ENCODE measurements around the gene GCN1. TPM values are rescaled to one million over a fixed set of nuclear protein-coding genes. Genes with fewer than 3 reads are reported as not detected.
"Not testable (repeated sequence)": the region's sequence is repeated elsewhere in the genome, so short reads cannot be mapped to it uniquely, and the experiment has no call there.

Gene GCN1
- total RNA-seq, 4 donors from 2014 or later = 37.8 to 115 (median 50.8) TPM

DNA sequence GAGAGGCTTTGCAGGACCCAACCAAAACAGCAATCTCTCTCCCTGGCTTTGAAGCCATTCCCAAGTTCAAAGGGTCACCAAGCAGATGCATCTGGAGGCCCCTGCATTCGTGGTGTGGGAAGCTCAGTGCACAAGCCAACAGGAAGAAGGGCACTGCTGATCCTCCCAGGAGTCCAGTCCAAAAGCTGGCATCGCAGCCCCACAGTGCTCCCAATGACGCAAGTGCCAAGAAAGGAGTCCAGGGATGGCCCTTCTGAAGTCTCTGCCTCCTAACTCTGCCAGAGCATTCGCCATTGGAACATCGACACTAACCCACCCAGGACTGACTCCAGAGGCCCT, 45.9 kb upstream of the GCN1 start:
- no peak for DNase-seq (ENCODE audit: low spot score in 2 of 2)
- H3K4me3 ChIP-seq (ENCODE audit: low read depth, poor library complexity, severe bottlenecking) = no peak overlapping the region
- intact Hi-C loops (cut with DNase I; ENCODE audit: low total_unique reads) = no loop called here
- TF ChIP-seq POLR2A (IDR thresholded peaks at IDR 0.05) = no peak
- TF ChIP-seq, protein P1, sequence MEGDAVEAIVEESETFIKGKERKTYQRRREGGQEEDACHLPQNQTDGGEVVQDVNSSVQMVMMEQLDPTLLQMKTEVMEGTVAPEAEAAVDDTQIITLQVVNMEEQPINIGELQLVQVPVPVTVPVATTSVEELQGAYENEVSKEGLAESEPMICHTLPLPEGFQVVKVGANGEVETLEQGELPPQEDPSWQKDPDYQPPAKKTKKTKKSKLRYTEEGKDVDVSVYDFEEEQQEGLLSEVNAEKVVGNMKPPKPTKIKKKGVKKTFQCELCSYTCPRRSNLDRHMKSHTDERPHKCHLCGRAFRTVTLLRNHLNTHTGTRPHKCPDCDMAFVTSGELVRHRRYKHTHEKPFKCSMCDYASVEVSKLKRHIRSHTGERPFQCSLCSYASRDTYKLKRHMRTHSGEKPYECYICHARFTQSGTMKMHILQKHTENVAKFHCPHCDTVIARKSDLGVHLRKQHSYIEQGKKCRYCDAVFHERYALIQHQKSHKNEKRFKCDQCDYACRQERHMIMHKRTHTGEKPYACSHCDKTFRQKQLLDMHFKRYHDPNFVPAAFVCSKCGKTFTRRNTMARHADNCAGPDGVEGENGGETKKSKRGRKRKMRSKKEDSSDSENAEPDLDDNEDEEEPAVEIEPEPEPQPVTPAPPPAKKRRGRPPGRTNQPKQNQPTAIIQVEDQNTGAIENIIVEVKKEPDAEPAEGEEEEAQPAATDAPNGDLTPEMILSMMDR (IDR thresholded peaks at IDR 0.05) = no peak
- 56 to 62% methylated on average over 5 of the region's 5 CpGs for WGBS, 2 donors

DNA sequence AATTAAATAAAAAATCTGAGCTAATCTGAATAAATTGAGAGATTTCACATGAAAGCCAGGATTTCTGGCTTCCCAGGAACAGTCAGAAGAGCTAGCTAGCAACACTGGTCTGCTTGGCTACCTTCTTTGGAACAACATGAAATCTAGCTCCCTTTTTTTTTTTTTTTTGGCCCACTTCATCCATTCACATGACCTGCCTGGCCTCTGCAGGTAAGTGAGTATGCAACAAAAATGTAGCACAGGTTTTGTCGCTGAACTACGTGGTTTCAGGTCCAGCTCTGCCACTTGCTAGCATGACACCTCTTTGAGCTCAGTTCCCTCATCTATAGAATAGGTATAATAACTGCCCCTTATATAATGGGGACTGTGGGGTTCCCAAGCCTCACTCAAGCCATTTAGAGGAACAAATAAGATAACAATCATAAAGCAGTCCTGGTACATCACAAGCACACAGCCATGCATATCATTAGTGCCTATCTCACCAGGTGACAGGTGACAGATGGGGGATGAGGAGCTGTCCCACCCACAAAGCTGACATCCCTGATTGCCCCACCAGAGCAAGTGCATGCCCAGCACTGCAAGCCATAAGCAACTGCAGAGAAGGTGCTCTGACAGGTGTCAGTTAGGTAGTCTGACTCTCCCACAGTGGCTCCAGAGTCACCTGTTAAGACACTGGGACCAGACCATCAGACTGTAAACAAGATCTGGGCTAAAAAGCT, 45.4 kb upstream of the GCN1 start:
- intact Hi-C loops (cut with DNase I; ENCODE audit: low total_unique reads) = no loop called here
- WGBS, 2 donors = 82 to 93% methylated on average over 2 of the region's 2 CpGs

DNA sequence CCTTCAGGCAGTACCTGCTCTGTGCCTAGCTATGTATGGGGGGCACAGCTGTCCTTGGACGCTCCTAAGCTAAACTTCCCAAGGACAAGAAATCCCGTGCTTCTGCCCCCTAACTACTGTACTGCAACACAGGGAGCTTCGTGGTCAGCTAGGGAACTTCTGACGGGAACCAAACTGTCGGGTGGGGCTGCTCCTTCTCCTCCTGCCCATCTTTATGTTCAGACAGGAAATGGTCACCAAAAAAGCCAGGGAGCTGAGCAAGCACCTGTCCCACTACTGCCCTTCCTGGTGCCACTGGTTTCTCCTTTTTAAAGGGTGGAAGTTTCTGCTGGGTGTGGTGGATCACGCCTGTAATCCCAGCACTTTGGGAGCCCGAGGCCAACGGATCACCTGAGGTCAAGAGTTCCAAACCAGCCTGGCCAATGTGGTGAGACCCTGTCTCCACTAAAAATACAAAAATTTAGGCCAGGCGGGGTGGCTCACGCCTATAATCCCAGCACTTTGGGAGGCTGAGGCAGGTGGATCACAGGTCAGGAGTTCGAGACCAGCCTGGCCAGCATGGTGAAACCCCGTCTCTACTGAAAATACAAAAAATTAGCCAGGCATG, 44.4 kb upstream of the GCN1 start:
- no peak for TF ChIP-seq POLR2A (IDR thresholded peaks at IDR 0.05)
- TF ChIP-seq, protein P1 (IDR thresholded peaks at IDR 0.05) = no peak
- H3K4me3 ChIP-seq (ENCODE audit: low read depth, poor library complexity, severe bottlenecking) = no peak overlapping the region
- no peak for DNase-seq (ENCODE audit: low spot score in 2 of 2)
- intact Hi-C loops (cut with DNase I; ENCODE audit: low total_unique reads) = no loop called here
- WGBS, 2 donors = 71 to 74% methylated on average over 12 of the region's 12 CpGs

More for the DNA sequence above, 45.4 kb upstream of the GCN1 start:
- no peak overlapping the region for H3K4me3 ChIP-seq (ENCODE audit: low read depth, poor library complexity, severe bottlenecking)
- no peak for DNase-seq (ENCODE audit: low spot score in 2 of 2)
- TF ChIP-seq, protein P1 (IDR thresholded peaks at IDR 0.05) = no peak
- no peak for TF ChIP-seq POLR2A (IDR thresholded peaks at IDR 0.05)

DNA sequence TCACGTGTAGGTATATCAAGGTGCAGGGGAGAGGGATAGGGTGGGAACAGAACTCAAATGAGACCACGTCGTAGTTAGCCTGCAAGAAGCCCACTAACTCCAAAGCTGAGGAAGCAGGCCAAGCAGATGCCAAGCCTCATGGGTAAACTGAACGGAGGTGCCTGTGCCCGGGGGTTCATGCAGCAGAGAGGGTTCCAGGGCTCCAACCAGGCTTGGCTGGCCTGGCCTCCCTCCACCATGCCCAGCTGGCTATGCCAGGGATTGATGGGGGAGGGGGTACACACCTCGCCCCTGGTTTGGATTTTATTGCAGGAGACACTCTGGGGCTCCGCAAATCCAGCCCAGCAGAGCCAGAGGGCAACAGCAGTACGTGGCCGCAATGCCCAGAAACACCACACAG, 43.7 kb upstream of the GCN1 start:
- intact Hi-C loops (cut with DNase I; ENCODE audit: low total_unique reads) = no loop called here
- H3K4me3 ChIP-seq (ENCODE audit: low read depth, poor library complexity, severe bottlenecking) = no peak overlapping the region
- TF ChIP-seq POLR2A (IDR thresholded peaks at IDR 0.05) = no peak
- TF ChIP-seq, protein P1 (IDR thresholded peaks at IDR 0.05) = no peak
- WGBS, 2 donors = 50 to 52% methylated on average over 8 to 9 of the region's 9 CpGs
- DNase-seq (ENCODE audit: low spot score in 2 of 2) = no peak

DNA sequence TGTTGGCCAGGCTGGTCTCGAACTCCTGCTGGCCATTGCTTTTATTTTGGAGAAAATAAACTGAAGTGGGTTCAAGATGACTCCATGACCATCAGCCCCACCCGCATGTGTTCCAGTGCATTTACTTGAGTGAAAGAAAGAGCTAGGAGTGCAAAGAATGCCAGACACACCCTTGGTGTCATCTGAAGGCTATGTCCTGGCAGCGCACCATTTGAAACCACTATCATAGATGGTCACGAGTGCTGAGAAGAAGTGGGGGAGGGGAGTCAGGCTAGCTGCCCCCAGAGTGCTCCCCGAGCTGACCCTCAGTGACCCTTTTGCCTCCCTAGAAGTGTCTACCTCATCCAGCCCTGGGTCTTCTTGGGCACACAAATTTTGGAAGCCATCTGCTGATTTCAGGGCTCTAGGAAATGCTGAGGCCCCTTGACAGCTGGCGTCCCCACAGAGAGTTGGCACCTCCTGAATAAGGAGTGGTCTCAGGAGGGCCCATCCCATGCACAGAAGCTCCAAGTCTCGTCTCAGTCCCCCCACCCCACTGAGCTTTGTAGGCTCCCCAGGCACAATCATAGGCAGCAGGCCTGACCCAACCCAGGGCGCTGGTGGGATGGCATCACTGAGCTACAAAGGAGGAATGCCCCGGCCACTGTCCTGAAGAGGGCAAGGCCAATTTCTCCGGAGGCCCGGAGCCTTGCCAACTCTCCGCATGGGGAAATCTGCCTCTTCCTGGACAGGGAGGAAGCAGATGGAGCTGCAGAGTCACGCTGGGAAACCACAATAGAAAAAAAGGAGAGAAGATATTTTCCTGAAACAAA, 43.1 kb upstream of the GCN1 start:
- intact Hi-C loops (cut with DNase I; ENCODE audit: low total_unique reads) = no loop called here
- peak; percentile 85 to 97 for DNase-seq (ENCODE audit: low spot score in 2 of 2)
- whole genome bisulfite sequencing, 2 donors = 26 to 39% methylated on average over 13 of the region's 13 CpGs

DNA sequence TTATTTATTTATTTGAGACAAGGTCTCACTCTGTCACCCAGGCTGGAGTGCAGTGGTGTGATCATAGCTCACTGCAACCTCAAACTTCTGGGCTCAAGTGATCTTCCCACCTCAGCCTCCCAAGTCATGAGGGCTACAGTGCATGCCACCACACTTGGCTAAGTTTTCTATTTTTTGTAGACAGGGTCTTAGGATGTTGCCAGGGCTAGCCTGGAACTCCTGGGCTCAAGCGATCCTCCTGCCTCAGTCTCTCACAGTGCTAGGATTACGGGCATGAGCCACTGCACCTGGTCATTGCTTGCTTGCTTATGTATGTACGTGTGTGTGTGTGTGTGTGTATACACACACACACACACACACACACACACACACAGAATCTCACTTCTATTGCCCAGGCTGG, 42.3 kb upstream of the GCN1 start:
- H3K4me3 ChIP-seq (ENCODE audit: low read depth, poor library complexity, severe bottlenecking); DNase-seq (ENCODE audit: low spot score in 2 of 2); intact Hi-C loops (cut with DNase I; ENCODE audit: low total_unique reads): not testable (repeated sequence)
- 91 to 93% methylated on average over 3 of the region's 3 CpGs for WGBS, 2 donors

More for the DNA sequence above, 43.1 kb upstream of the GCN1 start:
- TF ChIP-seq POLR2A (IDR thresholded peaks at IDR 0.05) = no peak
- TF ChIP-seq, protein P1 (IDR thresholded peaks at IDR 0.05) = no peak
- no peak overlapping the region for H3K4me3 ChIP-seq (ENCODE audit: low read depth, poor library complexity, severe bottlenecking)
